Heart left ventricle (tissue), 16 donors: ENCODE data around the gene GAB4. TPM values are rescaled to one million over a fixed set of nuclear protein-coding genes. Genes with fewer than 3 reads are reported as not detected.
A peak's percentile ranks its signal among the peaks of the same experiment; 100 is the strongest.

Source experiments
- ATAC-seq, 4 donors: fragments of 200-7000 bp; cut with Tn5 transposase; one replicate each; pipeline ENCODE4 v1.9.1; 2020 to 2022; ENCODE audit warnings: moderate library complexity in 4 of 4, mild to moderate bottlenecking in 3 of 4, moderate number of reproducible peaks in 1 of 4
- DNase-seq, 5 donors: peaks; one replicate each; pipeline ENCODE4 v3.0.0-alpha.2; 2020
- H3K27ac ChIP-seq, 12 donors: fragments of 200-600 bp; sonication (generic) in 4 of 12; one replicate each; pipeline versions ENCODE4 v1.5.0 to v1.8.0; 2016 to 2022; ENCODE audit warnings: mild to moderate bottlenecking in 2 of 12
- H3K27me3 ChIP-seq, 9 donors: fragments of 200-600 bp; sonication (generic) in 2 of 9; one replicate each; pipeline versions ENCODE4 v1.5.1 to v1.8.0; 2016 to 2022; ENCODE audit warnings: mild to moderate bottlenecking in 3 of 9
- H3K36me3 ChIP-seq, 9 donors: fragments of 200-600 bp; sonication (generic) in 2 of 9; one replicate each; pipeline versions ENCODE4 v1.5.0 to v1.8.0; 2018 to 2022; ENCODE audit warnings: mild to moderate bottlenecking in 2 of 9
- H3K4me1 ChIP-seq, 12 donors: fragments of 200-600 bp; sonication (generic) in 4 of 12; one replicate each; pipeline versions ENCODE4 v1.5.0 to v1.8.0; 2016 to 2022; ENCODE audit warnings: mild to moderate bottlenecking in 3 of 12
- H3K4me3 ChIP-seq, 12 donors: fragments of 200-600 bp; sonication (generic) in 4 of 12; one replicate each; pipeline versions ENCODE4 v1.5.0 to v1.8.0; 2017 to 2022; ENCODE audit warnings: mild to moderate bottlenecking in 9 of 12, moderate library complexity in 4 of 12
- H3K9me3 ChIP-seq, 12 donors: fragments of 200-600 bp; sonication (generic) in 4 of 12; one replicate each; pipeline versions ENCODE4 v1.5.0 to v1.8.0; 2016 to 2022; ENCODE audit warnings: mild to moderate bottlenecking in 1 of 12
- POLR2A ChIP-seq, 2 donors: fragments of 450-650 bp; IDR thresholded peaks; one replicate each; pipeline ENCODE4 v1.6.1; 2017; ENCODE audit warnings: antibody characterized with exemption in 2 of 2, mild to moderate bottlenecking in 2 of 2, moderate library complexity in 2 of 2
- WGBS, 4 donors: extraction: QIAGEN DNeasy Blood & Tissue Kit in 2 of 4; methylation state at CpG; one replicate each; pipeline versions ENCODE4 v1.1.5 to v1.1.7; 2013 to 2018; 5-methylcytosine and 5-hydroxymethylcytosine counted together
- intact Hi-C, 10 donors: fragments of 100-400 bp; cut with DNase I; formaldehyde crosslinking; loops; one replicate each; pipeline versions ENCODE4 v1.11.1 to v1.14.2; 2022
- long read RNA-seq, 3 donors: library from polyadenylated mRNA; unstranded; transcript quantifications; one replicate each; pipeline ENCODE4 v2.0.0, GENCODE V29; 2020 to 2021
- polyA plus RNA-seq, 2 donors: library from polyadenylated mRNA; stranded (reverse); fragments of 200-250 nt; gene quantifications; one replicate each; pipeline ENCODE4 v1.2.3, GENCODE V29; 2013
- total RNA-seq, 9 donors: library from RNA; depleted of rRNA in 2 of 9; stranded (reverse); fragments of >200 nt in 2 of 9; fragmentation: NEBNext Ultra II Directional in 3 of 9; extraction: Animal tissue kit (Norgen Biotek cat#: 25700) in 3 of 9; gene quantifications; one replicate each; pipeline versions ENCODE4 v1.1.0 to v1.2.4, GENCODE V29; 2016 to 2023
- TF ChIP-seq, protein P1 (sequence below), 12 donors: fragments of 200-600 bp; sonication (generic) in 4 of 12; IDR thresholded peaks; one replicate each; pipeline versions ENCODE4 v1.5.0 to v1.8.0; 2018 to 2022; ENCODE audit warnings: antibody characterized with exemption in 12 of 12, mild to moderate bottlenecking in 5 of 12
- donor health status: ischemic (EF 13 %, LVEDD 7.1; RV severe dilation, severe dysfunction).
- donor health status: healthy with polysubstance abuse.
- donor health status: DM: no; HTN: yes; CAD: no.
- donor health status: DM: no; HTN: no; CAD: no.
- donor health status: ischemic (EF 25% LVEDD 6.9; RV normal size, moderate dysfunction).
- donor health status: ischemic (EF 25% LVEDD 5.7; RV mildly dilated, moderate dysfunction).
- donor health status: healthy.
- donor health status: DM: yes; HTN: yes; CAD: no.
- donor health status: ischemic (EF 35%, LVEDD 5.7; RV mildly dilated, moderate dysfunction).
- donor health status: nonischemic (EF 11% LVEDD 7.7; RV severe dilation, severe dysfunction).
- donor health status: DM: yes; HTN: yes; CAD: no.
- donor health status: PGD.
- donor health status: ischemic (EF 29% LVEDD 5.4; RV normal size, mild dysfunction).
- donor health status: nonischemic (EF 23%, LVEDD 6.1; RV moderate dilation, normal function).

The GAB4 gene, protein sequence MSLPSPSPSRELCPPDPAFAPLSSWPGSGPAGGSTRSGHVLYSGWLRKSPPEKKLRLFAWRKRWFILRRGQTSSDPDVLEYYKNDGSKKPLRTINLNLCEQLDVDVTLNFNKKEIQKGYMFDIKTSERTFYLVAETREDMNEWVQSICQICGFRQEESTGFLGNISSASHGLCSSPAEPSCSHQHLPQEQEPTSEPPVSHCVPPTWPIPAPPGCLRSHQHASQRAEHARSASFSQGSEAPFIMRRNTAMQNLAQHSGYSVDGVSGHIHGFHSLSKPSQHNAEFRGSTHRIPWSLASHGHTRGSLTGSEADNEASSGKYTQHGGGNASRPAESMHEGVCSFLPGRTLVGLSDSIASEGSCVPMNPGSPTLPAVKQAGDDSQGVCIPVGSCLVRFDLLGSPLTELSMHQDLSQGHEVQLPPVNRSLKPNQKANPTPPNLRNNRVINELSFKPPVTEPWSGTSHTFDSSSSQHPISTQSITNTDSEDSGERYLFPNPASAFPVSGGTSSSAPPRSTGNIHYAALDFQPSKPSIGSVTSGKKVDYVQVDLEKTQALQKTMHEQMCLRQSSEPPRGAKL
- total RNA-seq, result not detected
- not detected for polyA plus RNA-seq
- long read RNA-seq, donor 1, result 0 reads
- long read RNA-seq, donor 2, result 0 reads
- long read RNA-seq, donor 3, result 0 reads

DNA sequence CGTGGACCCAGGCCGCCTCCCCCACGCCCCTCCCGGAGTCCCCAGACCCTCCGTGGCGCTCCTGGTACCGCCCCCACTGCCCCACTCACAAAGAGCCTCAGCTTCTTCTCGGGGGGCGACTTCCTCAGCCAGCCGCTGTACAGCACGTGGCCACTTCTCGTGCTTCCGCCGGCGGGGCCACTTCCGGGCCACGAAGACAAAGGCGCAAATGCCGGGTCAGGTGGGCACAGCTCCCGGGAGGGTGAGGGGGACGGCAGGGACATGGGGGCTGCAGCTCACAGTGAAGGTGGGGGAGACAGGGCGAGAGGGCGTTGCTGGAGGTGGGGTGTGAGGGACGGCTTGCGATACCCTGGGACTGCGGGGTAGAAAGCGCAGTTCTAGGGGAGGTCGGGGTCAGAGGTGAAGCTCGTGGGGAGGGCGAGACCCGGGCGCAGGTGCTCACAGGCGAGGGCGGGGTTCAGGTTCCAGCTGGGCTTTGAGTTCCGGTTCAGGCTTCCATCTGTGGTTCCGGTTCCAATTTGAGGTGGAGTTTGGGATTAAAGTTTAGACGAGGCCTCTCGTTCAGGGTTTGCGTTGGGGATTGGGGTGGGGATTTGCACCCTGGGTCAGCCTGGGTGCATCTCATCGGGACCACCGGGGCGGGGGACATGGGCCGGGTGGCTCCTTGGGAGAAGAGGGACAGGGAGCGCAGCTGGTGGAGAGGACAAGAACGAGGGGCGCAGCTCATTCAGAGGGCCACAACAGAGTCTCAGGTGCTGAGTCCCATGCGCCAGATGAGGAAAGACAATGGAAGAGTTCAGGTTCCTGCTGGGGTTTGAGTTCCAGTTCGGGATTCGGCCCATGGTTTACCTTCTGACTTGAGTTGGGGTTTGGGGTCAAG is at the start of gene GAB4:
TSS of gene GAB4 (minus strand) at position 371 of the 880 bp plus-strand sequence. CDS start at position 263, 108 bp downstream.
- TF ChIP-seq POLR2A (IDR thresholded peaks at IDR 0.05), result no peak
- TF ChIP-seq, protein P1, sequence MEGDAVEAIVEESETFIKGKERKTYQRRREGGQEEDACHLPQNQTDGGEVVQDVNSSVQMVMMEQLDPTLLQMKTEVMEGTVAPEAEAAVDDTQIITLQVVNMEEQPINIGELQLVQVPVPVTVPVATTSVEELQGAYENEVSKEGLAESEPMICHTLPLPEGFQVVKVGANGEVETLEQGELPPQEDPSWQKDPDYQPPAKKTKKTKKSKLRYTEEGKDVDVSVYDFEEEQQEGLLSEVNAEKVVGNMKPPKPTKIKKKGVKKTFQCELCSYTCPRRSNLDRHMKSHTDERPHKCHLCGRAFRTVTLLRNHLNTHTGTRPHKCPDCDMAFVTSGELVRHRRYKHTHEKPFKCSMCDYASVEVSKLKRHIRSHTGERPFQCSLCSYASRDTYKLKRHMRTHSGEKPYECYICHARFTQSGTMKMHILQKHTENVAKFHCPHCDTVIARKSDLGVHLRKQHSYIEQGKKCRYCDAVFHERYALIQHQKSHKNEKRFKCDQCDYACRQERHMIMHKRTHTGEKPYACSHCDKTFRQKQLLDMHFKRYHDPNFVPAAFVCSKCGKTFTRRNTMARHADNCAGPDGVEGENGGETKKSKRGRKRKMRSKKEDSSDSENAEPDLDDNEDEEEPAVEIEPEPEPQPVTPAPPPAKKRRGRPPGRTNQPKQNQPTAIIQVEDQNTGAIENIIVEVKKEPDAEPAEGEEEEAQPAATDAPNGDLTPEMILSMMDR (IDR thresholded peaks at IDR 0.05), result no peak
- 61 to 86% (median 76%) methylated on average over 39 to 49 of the region's 49 CpGs for WGBS, 4 donors
- Histone ChIP-seq H3K4me1 (no peaks in the 10 kb centered on the region), H3K27me3 (peaks cover 0 to 45% (median 10%) of the 10 kb centered on the region in 9 donors), H3K36me3 (no peaks in the 10 kb centered on the region), H3K9me3 (peaks cover 0 to 13% (median 0%) of the 10 kb centered on the region in 12 donors), H3K27ac (no peak within 1 kb of the TSS), H3K4me3 (no peak within 1 kb of the TSS)
- intact Hi-C loops, result no loop called here
- no peak for DNase-seq
- no peak for ATAC-seq

DNA sequence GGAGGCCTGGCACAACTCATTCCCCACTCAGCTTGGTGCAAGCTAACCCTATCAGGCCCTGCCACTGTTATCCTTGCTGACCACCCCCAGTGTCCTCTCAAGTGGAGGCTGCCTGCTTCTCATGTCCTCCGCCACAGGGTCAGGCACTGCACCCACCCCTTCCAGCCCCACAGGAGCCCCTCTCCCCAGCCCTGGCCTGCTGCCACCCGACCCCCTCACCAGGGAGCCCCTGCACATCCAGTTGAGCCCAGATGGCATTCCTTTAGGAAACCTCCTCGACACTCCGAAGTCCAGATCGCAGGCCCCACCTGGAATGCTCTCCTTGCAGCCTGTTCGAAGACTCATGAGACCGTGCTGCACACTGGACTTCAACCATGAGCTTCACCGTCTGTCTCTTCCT is 48.8 kb upstream of the GAB4 start:
- Histone ChIP-seq H3K36me3 (no peaks in the 10 kb centered on the region), H3K9me3 (no peaks in the 10 kb centered on the region), H3K4me3 (no peak overlapping the region), H3K27me3 (peaks cover 0 to 3% (median 0%) of the 10 kb centered on the region in 9 donors), H3K4me1 (peaks cover 0 to 3% (median 0%) of the 10 kb centered on the region in 12 donors), H3K27ac (no peak overlapping the region)
- TF ChIP-seq, protein P1 (IDR thresholded peaks at IDR 0.05), result no peak
- TF ChIP-seq POLR2A (IDR thresholded peaks at IDR 0.05), result no peak
- WGBS, 4 donors, result 74 to 81% (median 78%) methylated on average over 8 of the region's 8 CpGs
- intact Hi-C loops, result loop anchor here in 8 of 10 donors (2.0 to 10.0 kb wide), 6 partner anchors 62 to 142 kb away; no protein-coding TSS in a partner anchor
- ATAC-seq (peak in 1 of 4 donors; percentile 16), DNase-seq (no peak)

DNA sequence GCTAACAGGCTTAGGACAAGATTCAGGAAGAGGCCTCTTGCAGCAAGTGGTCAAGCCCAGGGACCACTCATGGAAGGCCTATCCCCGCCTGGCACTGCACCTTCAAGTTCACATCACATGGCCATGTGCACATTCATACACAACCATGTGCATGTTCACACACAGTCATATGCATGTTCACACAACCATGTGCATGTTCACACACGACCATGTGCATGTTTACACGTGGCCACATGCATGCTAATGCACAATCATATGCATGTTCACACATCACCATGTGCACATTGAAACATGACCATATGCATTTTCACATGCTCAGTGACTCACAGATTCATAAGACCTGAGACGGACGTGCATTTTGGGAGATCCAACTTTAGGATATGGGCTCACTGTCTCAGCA is 48.0 kb upstream of the GAB4 start:
- DNase-seq, result no peak
- ATAC-seq, result no peak
- Histone ChIP-seq H3K4me3 (no peak overlapping the region), H3K9me3 (no peaks in the 10 kb centered on the region), H3K36me3 (no peaks in the 10 kb centered on the region), H3K27ac (no peak overlapping the region), H3K27me3 (peaks cover 0 to 3% (median 0%) of the 10 kb centered on the region in 9 donors), H3K4me1 (peaks cover 0 to 3% (median 0%) of the 10 kb centered on the region in 12 donors)
- 78 to 92% (median 82%) methylated on average over 5 of the region's 5 CpGs for WGBS, 4 donors
- TF ChIP-seq, protein P1 (IDR thresholded peaks at IDR 0.05), result no peak
- TF ChIP-seq POLR2A (IDR thresholded peaks at IDR 0.05), result no peak
- intact Hi-C loops, result loop anchor here in 8 of 10 donors (2.0 to 10.0 kb wide), 6 partner anchors 61 to 141 kb away; no protein-coding TSS in a partner anchor
